SKM-1 (cell line): ENCODE data around the gene FHIT.
A peak's percentile ranks its signal among the peaks of the same experiment; 100 is the strongest.

Source experiments
- DNase-seq: peaks from one replicate; lab custom pipeline; 2025; ENCODE audit not compliant: unreplicated experiment; lab: John Stamatoyannopoulos, UW

The FHIT gene

GRCh38 chr3:59873576-59874230 is 1377.5 kb downstream of the FHIT start:
- DNase-seq, result no peak

GRCh38 chr3:59872128-59872527 is 1379.1 kb downstream of the FHIT start:
- no peak for DNase-seq

GRCh38 chr3:59867185-59868002 is 1383.9 kb downstream of the FHIT start:
- no peak for DNase-seq

DNA sequence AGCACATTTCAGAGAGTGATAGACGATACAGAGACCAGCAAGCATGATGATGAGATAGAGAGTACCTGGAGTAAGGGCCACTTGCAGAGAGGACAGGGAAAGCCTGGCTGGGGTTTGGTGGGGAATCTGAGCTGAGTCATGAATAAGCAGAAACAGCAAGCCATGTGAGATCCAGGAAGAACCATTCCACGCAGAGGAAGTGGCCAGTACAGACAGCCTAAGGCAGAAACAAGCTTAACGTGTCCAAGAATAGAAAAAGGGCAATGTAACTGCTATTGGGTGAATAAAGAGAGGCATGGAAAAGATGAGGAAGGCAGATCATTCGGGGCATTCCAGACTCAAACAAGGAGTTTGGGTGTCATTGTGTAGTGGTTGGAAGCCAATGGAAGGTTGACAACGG is 1385.2 kb downstream of the FHIT start:
- DNase-seq, result no peak

DNA sequence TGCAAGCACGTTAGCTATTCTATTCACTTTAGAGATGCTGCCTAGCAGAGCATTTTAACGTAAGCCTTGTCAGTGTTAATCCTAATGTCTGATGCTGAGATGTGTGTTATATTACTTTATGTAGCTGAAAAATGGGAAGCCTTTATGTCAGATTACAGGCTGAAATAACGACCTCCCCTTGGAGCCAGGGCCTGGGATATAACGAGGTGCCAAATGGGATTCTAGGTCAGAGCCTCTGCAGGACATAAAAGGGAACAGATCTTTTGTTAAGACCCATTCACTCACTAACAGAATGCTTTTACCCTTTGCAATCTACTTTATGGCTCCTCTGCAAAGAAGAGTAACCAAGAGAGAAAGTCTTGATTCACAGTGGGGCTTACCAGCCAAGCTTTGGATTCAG is 1385.9 kb downstream of the FHIT start:
- no peak for DNase-seq

GRCh38 chr3:59862686-59863085 is 1388.6 kb downstream of the FHIT start:
- no peak for DNase-seq

- peak; percentile 77 for DNase-seq
Observed at GRCh38 chr3:59857589-59858346, 1393.5 kb downstream of the FHIT start.

GRCh38 chr3:59856934-59857460 is 1394.3 kb downstream of the FHIT start:
- DNase-seq, result no peak

DNA sequence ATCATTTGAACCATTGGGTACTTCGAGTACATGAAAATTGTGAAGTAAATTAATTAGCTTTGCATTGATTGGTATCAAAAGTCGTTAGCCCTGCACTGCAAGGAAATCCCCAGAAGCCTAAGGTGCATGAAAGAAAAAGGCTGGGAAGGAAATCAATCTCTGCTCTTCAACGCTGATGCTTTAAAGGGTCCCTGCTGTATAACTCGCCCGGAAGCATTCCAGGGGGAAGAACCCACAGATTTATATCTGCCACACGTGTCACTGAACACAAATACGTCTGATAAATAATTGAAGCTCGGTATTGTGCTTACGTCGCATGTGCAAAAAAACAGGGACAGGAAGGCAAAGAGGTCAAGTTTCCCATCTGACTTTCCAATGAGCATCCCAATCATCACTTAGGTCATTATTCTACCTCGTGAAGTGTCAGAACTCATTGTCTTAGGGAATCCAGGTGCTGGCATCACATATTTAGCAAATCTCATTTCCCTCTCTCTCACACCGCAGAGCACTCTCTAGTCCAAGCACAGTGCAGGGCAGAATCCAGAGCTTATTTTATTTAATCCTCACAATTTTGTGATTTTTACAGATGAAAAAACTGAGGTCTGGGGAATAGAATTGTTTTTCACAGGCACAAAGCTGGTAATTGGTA is 1397.1 kb downstream of the FHIT start:
- no peak for DNase-seq

GRCh38 chr3:59850417-59850816 is 1400.8 kb downstream of the FHIT start:
- no peak for DNase-seq

- DNase-seq, result no peak
Observed at GRCh38 chr3:59845386-59845785, 1405.9 kb downstream of the FHIT start.

DNA sequence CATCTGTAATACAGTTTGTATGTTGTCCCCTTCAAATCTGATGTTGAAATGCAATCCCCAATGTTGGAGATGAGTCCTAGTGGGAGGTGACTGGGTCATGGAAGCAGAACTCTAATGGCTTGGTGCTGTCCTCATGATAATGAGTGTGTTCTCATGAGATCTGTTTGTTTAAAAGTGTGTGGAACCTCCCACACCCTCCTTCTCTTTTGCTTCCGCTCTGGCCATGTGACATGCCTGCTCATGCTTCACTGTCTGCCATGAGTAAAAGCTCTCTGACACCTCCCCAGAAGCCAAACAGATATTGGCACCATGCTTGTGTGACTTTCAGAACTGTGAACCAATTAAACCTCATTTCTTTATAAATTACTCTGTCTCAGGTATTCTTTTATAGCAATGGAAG is 1407.4 kb downstream of the FHIT start:
- no peak for DNase-seq

- DNase-seq, result no peak
Observed at GRCh38 chr3:59839810-59840515, 1411.3 kb downstream of the FHIT start.

- DNase-seq, result no peak
Observed at GRCh38 chr3:59839283-59839682, 1412.0 kb downstream of the FHIT start.

DNA sequence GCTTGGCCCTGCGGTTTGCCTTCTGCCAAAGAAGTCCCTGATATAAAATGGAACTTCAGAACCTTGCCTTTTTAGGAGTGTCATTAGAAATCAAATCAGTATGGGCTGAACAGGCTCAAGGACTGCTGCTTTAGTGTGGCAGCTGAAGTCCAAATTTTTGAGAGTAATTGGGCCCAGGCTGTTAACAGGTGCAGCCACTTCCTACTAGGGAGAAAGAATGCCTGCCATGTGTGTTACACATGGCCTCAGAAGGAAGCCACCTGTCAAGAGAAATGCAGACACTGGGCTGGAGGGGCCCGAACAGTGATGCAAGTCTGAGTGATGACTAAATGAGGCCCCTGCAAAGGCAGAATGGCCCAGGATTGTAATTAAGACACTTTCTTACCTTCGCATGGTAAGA is 1414.7 kb downstream of the FHIT start:
- no peak for DNase-seq

- no peak for DNase-seq
Observed at GRCh38 chr3:59832702-59833101, 1418.5 kb downstream of the FHIT start.

DNA sequence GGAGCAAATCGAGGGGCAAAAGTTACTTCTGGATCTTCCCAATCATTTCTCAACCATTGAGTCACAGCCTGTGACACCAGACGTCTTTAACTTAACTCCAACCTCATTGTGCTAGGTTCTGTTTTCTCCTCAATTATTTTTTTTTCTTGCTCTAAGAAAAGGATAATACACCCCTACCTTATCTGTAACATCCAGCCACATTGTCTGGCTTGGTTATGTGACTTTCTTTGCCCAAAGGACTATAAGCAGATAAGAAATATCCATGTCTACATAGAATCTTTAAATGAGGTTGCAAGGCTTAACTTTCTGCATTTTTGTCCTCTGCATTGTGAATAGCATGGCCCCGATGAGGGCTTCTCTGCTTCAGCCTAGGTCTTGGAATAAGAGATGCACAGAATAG is 1419.0 kb downstream of the FHIT start:
- no peak for DNase-seq

DNA sequence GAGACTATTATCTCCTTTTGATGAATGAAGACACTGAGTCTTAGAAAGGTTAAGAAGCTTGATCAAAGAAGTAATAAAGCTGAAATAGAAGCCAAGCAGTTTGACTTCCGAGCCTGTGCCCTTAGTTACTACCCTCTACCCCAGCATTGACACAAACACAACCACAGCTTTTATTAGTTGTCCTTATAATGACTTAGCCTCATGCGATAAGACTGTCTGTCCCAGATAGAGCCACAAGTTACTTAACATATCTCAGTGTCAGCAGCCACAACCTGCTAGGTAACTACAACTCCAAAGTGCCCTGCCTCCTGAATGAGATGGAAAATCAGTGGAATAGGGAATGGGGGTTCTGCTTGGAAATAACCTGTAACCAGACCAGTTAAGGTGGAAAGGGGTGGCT is 1419.9 kb downstream of the FHIT start:
- DNase-seq, result no peak

- no peak for DNase-seq
Observed at GRCh38 chr3:59829527-59829926, 1421.7 kb downstream of the FHIT start.

DNA sequence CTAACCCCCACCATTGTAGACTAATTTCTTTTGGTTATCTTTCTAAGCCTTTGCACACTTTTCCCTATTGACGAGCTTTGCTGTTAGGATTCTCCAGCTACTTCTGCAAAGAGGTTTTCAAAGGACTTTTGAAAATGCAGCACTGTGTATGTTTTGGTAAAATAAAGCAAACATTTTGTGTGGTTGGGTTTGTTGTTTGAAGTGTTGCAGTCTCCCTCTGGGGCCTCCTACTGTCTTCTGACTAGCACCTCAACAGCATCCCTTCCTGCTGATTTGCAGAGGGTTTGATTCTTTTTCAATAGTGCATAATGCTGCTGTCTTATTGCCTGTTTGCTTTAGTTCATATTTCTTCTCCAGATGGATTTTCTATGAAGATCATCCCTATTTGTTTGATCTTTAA is 1426.4 kb downstream of the FHIT start:
- no peak for DNase-seq

- no peak for DNase-seq
Observed at GRCh38 chr3:59821274-59821673, 1430.0 kb downstream of the FHIT start.
